Measurements from ENCODE around the gene CD99L2.

DNA sequence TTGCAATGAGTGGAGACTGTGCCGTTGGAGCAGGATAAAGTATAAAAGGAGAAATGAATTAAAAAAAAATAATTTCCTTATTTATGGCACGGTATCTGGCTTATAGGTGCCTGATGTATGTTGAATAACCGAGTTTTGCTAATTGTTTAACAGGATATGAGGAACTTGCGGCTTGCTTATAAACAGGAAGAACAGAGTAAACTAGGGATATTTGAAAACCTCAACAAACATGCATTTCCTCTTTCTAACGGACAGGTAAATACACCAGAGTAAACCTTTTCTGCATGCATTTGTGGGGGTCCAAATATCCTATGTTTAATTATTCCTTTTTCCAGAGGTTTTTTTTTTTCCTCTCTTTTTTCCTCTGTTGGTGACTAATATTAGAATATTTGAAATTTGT, 168.5 kb downstream of the CD99L2 start:
- TF ChIP-seq, protein P1, sequence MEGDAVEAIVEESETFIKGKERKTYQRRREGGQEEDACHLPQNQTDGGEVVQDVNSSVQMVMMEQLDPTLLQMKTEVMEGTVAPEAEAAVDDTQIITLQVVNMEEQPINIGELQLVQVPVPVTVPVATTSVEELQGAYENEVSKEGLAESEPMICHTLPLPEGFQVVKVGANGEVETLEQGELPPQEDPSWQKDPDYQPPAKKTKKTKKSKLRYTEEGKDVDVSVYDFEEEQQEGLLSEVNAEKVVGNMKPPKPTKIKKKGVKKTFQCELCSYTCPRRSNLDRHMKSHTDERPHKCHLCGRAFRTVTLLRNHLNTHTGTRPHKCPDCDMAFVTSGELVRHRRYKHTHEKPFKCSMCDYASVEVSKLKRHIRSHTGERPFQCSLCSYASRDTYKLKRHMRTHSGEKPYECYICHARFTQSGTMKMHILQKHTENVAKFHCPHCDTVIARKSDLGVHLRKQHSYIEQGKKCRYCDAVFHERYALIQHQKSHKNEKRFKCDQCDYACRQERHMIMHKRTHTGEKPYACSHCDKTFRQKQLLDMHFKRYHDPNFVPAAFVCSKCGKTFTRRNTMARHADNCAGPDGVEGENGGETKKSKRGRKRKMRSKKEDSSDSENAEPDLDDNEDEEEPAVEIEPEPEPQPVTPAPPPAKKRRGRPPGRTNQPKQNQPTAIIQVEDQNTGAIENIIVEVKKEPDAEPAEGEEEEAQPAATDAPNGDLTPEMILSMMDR (IDR thresholded peaks at IDR 0.05) = no peak
- TF ChIP-seq POLR2A (IDR thresholded peaks at IDR 0.05) = no peak
